Measurements from ENCODE around the gene SMPDL3A.

Gene SMPDL3A

GRCh38 chr6:122755901-122756300 lies 33.2 kb upstream of the SMPDL3A start:
- Histone ChIP-seq H3K4me3 (ENCODE audit: low read length) (no peak overlapping the region), H3K4me1 (ENCODE audit: low read length) (peaks cover 3% of the 10 kb centered on the region; the same call in 1 of the 2 replicates), H2AFZ (ENCODE audit: low read length) (no peak overlapping the region), H3K9me3 (replicated peaks; ENCODE audit: insufficient read depth, low read length) (no peaks in the 10 kb centered on the region), H3F3A (ENCODE audit: insufficient read depth, low read length) (no peaks in the 10 kb centered on the region), H3K9ac (ENCODE audit: low read length) (no peak overlapping the region), H3K9me2 (replicated peaks; ENCODE audit: insufficient read depth, low read length) (no peaks in the 10 kb centered on the region), H3K27me3 (replicated peaks; ENCODE audit: insufficient read depth, low read length) (no peaks in the 10 kb centered on the region), H3K36me3 (replicated peaks; ENCODE audit: insufficient read depth, low read length) (no peaks in the 10 kb centered on the region), H4K20me1 (ENCODE audit: insufficient read depth, low read length) (no peaks in the 10 kb centered on the region), H3K4me2 (ENCODE audit: low read depth, low read length) (no peak overlapping the region), H3K79me2 (ENCODE audit: low read length) (no peaks in the 10 kb centered on the region), H3K27ac (ENCODE audit: low read length) (no peak overlapping the region)
- TF ChIP-seq, protein P1, sequence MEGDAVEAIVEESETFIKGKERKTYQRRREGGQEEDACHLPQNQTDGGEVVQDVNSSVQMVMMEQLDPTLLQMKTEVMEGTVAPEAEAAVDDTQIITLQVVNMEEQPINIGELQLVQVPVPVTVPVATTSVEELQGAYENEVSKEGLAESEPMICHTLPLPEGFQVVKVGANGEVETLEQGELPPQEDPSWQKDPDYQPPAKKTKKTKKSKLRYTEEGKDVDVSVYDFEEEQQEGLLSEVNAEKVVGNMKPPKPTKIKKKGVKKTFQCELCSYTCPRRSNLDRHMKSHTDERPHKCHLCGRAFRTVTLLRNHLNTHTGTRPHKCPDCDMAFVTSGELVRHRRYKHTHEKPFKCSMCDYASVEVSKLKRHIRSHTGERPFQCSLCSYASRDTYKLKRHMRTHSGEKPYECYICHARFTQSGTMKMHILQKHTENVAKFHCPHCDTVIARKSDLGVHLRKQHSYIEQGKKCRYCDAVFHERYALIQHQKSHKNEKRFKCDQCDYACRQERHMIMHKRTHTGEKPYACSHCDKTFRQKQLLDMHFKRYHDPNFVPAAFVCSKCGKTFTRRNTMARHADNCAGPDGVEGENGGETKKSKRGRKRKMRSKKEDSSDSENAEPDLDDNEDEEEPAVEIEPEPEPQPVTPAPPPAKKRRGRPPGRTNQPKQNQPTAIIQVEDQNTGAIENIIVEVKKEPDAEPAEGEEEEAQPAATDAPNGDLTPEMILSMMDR (IDR thresholded peaks at IDR 0.05; ENCODE audit: low read length), result no peak
- TF ChIP-seq EZH2 (optimal IDR thresholded peaks at IDR 0.05; ENCODE audit: low read depth, low read length), result no peak
- no peak for TF ChIP-seq EZH2phosphoT487 (IDR thresholded peaks at IDR 0.05; ENCODE audit: low read length)
- no peak for DNase-seq

- Histone ChIP-seq H3K27ac (ENCODE audit: low read length) (0 out of 2 replicates have a peak overlapping the region, but pooled peaks have one; percentile 1), H3K9ac (ENCODE audit: low read length) (no peak overlapping the region), H3K4me2 (ENCODE audit: low read depth, low read length) (no peak overlapping the region), H3F3A (ENCODE audit: insufficient read depth, low read length) (no peaks in the 10 kb centered on the region), H4K20me1 (ENCODE audit: insufficient read depth, low read length) (no peaks in the 10 kb centered on the region), H3K36me3 (replicated peaks; ENCODE audit: insufficient read depth, low read length) (no peaks in the 10 kb centered on the region), H3K9me3 (replicated peaks; ENCODE audit: insufficient read depth, low read length) (no peaks in the 10 kb centered on the region), H3K4me3 (ENCODE audit: low read length) (no peak overlapping the region), H3K4me1 (ENCODE audit: low read length) (no peaks in the 10 kb centered on the region), H3K9me2 (replicated peaks; ENCODE audit: insufficient read depth, low read length) (no peaks in the 10 kb centered on the region), H3K27me3 (replicated peaks; ENCODE audit: insufficient read depth, low read length) (no peaks in the 10 kb centered on the region), H2AFZ (ENCODE audit: low read length) (no peak overlapping the region), H3K79me2 (ENCODE audit: low read length) (no peaks in the 10 kb centered on the region)
- no peak for TF ChIP-seq EZH2 (optimal IDR thresholded peaks at IDR 0.05; ENCODE audit: low read depth, low read length)
- TF ChIP-seq, protein P1 (IDR thresholded peaks at IDR 0.05; ENCODE audit: low read length), result no peak
- no peak for TF ChIP-seq EZH2phosphoT487 (IDR thresholded peaks at IDR 0.05; ENCODE audit: low read length)
- peak; percentile 35 for DNase-seq
Measured at GRCh38 chr6:122758927-122759334, 30.1 kb upstream of the SMPDL3A start.

- Histone ChIP-seq H3K4me3 (ENCODE audit: low read length) (no peak overlapping the region), H3F3A (ENCODE audit: insufficient read depth, low read length) (no peaks in the 10 kb centered on the region), H3K4me2 (ENCODE audit: low read depth, low read length) (no peak overlapping the region), H3K79me2 (ENCODE audit: low read length) (no peaks in the 10 kb centered on the region), H3K9ac (ENCODE audit: low read length) (no peak overlapping the region), H4K20me1 (ENCODE audit: insufficient read depth, low read length) (no peaks in the 10 kb centered on the region), H3K27ac (ENCODE audit: low read length) (no peak overlapping the region), H3K4me1 (ENCODE audit: low read length) (no peaks in the 10 kb centered on the region), H3K36me3 (replicated peaks; ENCODE audit: insufficient read depth, low read length) (no peaks in the 10 kb centered on the region), H3K9me3 (replicated peaks; ENCODE audit: insufficient read depth, low read length) (no peaks in the 10 kb centered on the region), H2AFZ (ENCODE audit: low read length) (no peak overlapping the region), H3K27me3 (replicated peaks; ENCODE audit: insufficient read depth, low read length) (no peaks in the 10 kb centered on the region), H3K9me2 (replicated peaks; ENCODE audit: insufficient read depth, low read length) (no peaks in the 10 kb centered on the region)
- DNase-seq, result no peak
- TF ChIP-seq EZH2phosphoT487 (IDR thresholded peaks at IDR 0.05; ENCODE audit: low read length), result no peak
- no peak for TF ChIP-seq EZH2 (optimal IDR thresholded peaks at IDR 0.05; ENCODE audit: low read depth, low read length)
- TF ChIP-seq, protein P1 (IDR thresholded peaks at IDR 0.05; ENCODE audit: low read length), result no peak
Measured at GRCh38 chr6:122760330-122760729, 28.7 kb upstream of the SMPDL3A start.
